Measurements from ENCODE around the gene KNOP1. TPM values are rescaled to one million over a fixed set of nuclear protein-coding genes. Genes with fewer than 3 reads are reported as not detected.

The KNOP1 gene
- total and polyA plus RNA-seq, 8 donors, result 4.4 to 13.9 (median 8.1) TPM

DNA sequence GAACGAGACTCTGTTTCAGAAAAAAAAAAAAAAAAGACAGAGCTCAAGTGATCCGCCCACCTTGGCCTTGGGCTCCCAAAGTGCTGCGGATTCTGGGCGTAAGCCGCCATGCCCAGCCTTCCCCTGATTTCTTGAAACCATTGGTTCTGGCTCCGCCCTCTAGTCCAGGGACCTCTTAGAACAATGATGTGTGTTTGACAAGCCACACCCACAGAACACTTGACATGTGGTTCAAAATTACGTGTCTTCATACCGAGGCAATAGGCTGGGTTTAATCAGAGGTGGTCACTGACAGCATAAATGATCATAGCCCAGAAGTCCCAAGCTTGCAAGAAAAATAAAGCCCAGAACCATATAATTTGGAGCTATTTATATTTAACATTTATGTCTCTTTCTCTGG lies 23.0 kb downstream of the KNOP1 start:
- Histone ChIP-seq H3K9me3 (no peaks in the 10 kb centered on the region), H3K36me3 (peaks cover 0 to 3% (median 0%) of the 10 kb centered on the region in 3 donors), H3K27ac (no peak overlapping the region), H3K27me3 (no peaks in the 10 kb centered on the region), H3K4me3 (no peak overlapping the region), H3K4me1 (peaks cover 12 to 35% (median 21%) of the 10 kb centered on the region in 3 donors)
- intact Hi-C loops (cut with DNase I), result no loop called here
- FAIRE-seq (no peak), DNase-seq (peak in 1 of 6 donors; percentile 6), ATAC-seq (no peak)
- 93 to 94% methylated on average over 8 of the region's 8 CpGs for WGBS, 2 donors
- TF ChIP-seq, protein P1, sequence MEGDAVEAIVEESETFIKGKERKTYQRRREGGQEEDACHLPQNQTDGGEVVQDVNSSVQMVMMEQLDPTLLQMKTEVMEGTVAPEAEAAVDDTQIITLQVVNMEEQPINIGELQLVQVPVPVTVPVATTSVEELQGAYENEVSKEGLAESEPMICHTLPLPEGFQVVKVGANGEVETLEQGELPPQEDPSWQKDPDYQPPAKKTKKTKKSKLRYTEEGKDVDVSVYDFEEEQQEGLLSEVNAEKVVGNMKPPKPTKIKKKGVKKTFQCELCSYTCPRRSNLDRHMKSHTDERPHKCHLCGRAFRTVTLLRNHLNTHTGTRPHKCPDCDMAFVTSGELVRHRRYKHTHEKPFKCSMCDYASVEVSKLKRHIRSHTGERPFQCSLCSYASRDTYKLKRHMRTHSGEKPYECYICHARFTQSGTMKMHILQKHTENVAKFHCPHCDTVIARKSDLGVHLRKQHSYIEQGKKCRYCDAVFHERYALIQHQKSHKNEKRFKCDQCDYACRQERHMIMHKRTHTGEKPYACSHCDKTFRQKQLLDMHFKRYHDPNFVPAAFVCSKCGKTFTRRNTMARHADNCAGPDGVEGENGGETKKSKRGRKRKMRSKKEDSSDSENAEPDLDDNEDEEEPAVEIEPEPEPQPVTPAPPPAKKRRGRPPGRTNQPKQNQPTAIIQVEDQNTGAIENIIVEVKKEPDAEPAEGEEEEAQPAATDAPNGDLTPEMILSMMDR (IDR thresholded peaks at IDR 0.05), result no peak

GRCh38 chr16:19691161-19691711 lies 26.8 kb downstream of the KNOP1 start:
- no peaks in the 10 kb centered on the region for H3K9me3 ChIP-seq
- DNase-seq (peak in 1 of 6 donors; percentile 18), ATAC-seq (peak in 2 of 4 donors; percentile 28 to 32), FAIRE-seq (no peak)
- H3K4me3 ChIP-seq, result no peak overlapping the region
- H3K27me3 ChIP-seq, result no peaks in the 10 kb centered on the region
- 85 to 87% methylated on average over 14 of the region's 14 CpGs for WGBS, 2 donors
- H3K4me1 ChIP-seq, result peaks cover 0 to 7% (median 3%) of the 10 kb centered on the region in 3 donors
- intact Hi-C loops (cut with DNase I), result no loop called here
- peaks cover 0 to 3% (median 0%) of the 10 kb centered on the region in 3 donors for H3K36me3 ChIP-seq
- H3K27ac ChIP-seq, result no peak overlapping the region
- TF ChIP-seq, protein P1 (IDR thresholded peaks at IDR 0.05), result no peak

DNA sequence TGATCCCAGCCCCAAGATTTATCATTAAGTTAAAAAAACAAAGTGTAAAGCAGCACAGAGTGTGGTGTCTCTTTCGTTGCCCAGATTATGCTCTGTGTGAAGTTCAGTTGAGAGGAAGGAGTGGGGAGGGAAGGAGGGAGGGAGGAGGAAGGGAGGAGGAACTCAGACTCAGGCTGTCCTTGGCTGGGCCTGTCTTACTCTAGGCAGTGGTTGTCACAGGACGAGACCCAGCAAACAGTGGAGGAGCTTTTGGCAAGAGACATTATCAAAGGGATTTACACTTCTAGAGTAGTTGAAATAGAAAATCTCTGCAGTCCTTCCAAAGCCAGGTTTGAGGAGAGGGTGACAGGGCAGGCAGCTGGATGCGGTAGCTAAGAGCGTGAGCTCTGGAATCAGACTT lies 27.8 kb downstream of the KNOP1 start:
- peaks cover 0 to 3% (median 2%) of the 10 kb centered on the region in 3 donors for H3K36me3 ChIP-seq
- WGBS, 2 donors, result 73 to 78% methylated on average over 4 of the region's 4 CpGs
- ATAC-seq, result peak in 2 of 4 donors; percentile 62 to 64

DNA sequence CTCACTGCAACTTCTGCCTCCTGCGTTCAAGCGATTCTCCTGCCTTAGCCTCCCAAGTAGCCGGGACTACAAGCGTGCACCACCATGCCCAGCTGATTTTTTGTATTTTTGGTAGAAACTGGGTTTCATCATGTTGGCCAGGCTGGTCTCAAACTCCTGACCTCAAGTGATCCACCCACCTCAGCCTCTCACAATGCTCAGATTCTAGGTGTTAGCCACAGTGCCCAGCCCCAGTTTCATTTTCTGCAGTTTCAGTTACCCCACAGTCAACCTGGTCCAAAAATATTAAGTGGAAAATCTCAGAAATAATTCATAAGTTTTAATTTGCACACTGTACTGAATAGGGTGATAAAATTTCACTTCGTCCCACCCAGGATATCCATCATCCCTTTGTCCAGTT lies 28.7 kb downstream of the KNOP1 start:
- intact Hi-C loops (cut with DNase I), result no loop called here
- peaks cover 0 to 7% (median 5%) of the 10 kb centered on the region in 3 donors for H3K36me3 ChIP-seq
- ATAC-seq (no peak), DNase-seq (no peak), FAIRE-seq (no peak)
- WGBS, 2 donors, result 97% methylated on average over 5 of the region's 5 CpGs
- H3K27ac ChIP-seq, result no peak overlapping the region
- H3K4me3 ChIP-seq, result no peak overlapping the region
- no peaks in the 10 kb centered on the region for H3K4me1 ChIP-seq
- H3K27me3 ChIP-seq, result no peaks in the 10 kb centered on the region
- TF ChIP-seq, protein P1 (IDR thresholded peaks at IDR 0.05), result no peak
- H3K9me3 ChIP-seq, result no peaks in the 10 kb centered on the region

More for the DNA sequence above, 27.8 kb downstream of the KNOP1 start:
- H3K4me1 ChIP-seq, result no peaks in the 10 kb centered on the region
- intact Hi-C loops (cut with DNase I), result no loop called here
- H3K27ac ChIP-seq, result no peak overlapping the region
- no peaks in the 10 kb centered on the region for H3K9me3 ChIP-seq
- FAIRE-seq (no peak), DNase-seq (no peak)
- H3K4me3 ChIP-seq, result no peak overlapping the region
- H3K27me3 ChIP-seq, result no peaks in the 10 kb centered on the region
- TF ChIP-seq, protein P1 (IDR thresholded peaks at IDR 0.05), result no peak

- Histone ChIP-seq H3K4me3 (no peak overlapping the region), H3K36me3 (peaks cover 0 to 16% (median 7%) of the 10 kb centered on the region in 3 donors), H3K27ac (no peak overlapping the region), H3K4me1 (no peaks in the 10 kb centered on the region), H3K9me3 (no peaks in the 10 kb centered on the region), H3K27me3 (no peaks in the 10 kb centered on the region)
- intact Hi-C loops (cut with DNase I), result no loop called here
- DNase-seq (peak in 1 of 6 donors; percentile 2), ATAC-seq (no peak), FAIRE-seq (no peak)
- WGBS, 2 donors, result 93 to 95% methylated on average over 18 of the region's 18 CpGs
- TF ChIP-seq, protein P1 (IDR thresholded peaks at IDR 0.05), result no peak
These were observed 29.5 kb downstream of the KNOP1 start for GRCh38 chr16:19688396-19689024.

Data from pancreas (tissue), 10 donors.